ENCODE results near the gene CDKL2.
A peak's percentile ranks its signal among the peaks of the same experiment; 100 is the strongest.
"Not testable (repeated sequence)": the region's sequence is repeated elsewhere in the genome, so short reads cannot be mapped to it uniquely, and the experiment has no call there.

Gene CDKL2

DNA sequence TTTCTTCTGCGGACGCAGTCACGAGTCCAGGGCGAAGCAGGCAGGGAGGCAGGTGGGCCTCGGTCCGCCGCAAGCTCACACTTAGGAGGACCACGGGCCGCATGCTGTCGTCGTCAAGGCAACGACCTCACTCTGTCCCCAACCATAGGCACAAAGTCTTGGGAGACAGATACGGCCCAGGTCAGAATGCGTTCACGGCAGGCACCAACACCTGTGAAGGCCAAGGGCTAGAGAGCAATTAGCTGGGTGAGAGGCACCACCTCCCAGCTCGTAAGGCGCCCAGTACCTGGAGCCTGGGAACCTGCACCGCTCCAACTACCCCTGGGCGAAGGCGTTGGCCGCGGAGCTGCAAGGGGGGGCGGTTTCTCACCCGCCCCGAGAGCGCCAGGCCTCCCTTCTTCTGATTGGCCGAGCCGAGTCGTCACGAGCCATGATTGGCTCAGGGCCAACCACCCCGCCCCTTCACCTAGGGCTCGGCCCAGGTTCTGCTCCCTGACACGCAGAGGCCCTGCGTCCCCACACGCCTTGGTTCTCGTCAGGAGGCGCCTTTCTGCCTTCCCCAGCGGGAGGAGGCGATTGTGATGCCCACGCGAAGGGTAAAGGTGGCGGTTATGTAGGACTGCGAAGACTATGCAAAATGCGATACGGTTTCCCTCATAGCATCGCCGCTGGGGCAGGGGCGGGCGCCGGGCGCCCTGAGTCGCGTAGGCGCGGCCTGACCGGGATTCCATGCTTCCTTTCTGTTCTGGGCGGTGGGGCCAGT, at the start of gene CDKL2:
Gene CDKL2 (minus strand): TSS at position 355 of the 763 bp plus-strand sequence. CDS start 4,540 bp downstream, outside the sequence.
- DNase-seq (ENCODE audit: low spot score), result peak; percentile 94

DNA sequence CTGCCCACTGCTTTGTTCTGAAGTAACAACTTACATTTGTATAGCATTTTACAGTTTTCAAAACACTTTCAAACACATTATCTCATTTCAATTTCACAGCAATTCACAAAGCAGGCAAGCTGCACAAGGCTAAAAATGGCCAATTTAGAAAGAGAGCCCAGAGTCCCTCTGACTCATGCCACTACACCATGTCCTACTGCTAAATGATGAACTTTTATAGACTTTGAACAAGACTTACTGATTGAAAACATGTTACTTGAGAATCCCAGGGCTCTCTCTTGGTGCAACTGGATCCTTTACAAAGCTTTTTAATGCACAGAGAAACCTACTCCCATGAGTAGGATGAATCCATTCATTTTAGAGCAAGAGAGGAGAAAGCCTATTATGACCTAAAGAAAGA, 48.6 kb upstream of the CDKL2 start:
- no peak for DNase-seq (ENCODE audit: low spot score)

DNA sequence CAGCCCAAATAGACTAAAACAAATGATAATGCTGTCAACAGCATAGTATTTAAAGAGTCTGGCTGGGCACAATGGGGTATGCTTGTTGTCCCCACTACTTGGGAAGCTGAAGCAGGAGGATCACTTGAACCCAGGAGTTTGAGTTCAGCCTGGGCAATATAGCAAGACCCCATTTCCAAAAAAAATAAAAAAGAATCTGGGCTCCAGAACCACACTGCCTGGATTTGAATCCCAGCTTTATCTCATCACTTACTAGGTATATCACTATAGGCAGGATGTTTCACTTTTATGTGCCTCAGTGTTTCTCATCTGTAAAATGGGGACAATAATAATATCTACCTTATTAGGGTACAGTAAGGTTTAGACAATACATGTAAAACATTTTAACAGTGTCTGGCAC, 48.1 kb upstream of the CDKL2 start:
- no peak for DNase-seq (ENCODE audit: low spot score)

DNA sequence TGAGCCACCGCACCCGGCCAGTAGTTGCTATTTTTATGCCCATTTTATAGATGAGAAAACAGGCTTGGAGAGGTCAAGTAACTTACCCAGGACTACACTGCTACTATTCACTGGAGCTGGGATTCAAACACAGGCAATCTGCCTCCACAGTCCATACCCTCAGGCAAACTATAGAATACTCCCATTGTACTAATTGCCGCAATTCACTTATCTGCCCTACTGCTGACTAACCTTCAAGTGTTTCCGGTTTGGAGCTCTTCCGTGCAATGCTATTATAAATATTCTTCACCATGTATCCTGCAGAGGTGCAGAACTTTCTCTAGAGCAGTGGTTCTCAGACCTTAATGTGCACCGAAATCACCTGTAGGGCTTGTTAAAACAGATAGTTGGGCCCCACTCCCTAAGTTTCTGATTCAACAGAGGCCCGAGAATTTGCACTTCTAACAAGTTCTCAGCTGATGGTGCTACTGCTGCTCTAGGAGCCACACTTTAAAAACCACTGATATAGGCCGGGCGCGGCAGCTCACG, 44.7 kb upstream of the CDKL2 start:
- no peak for DNase-seq (ENCODE audit: low spot score)

DNA sequence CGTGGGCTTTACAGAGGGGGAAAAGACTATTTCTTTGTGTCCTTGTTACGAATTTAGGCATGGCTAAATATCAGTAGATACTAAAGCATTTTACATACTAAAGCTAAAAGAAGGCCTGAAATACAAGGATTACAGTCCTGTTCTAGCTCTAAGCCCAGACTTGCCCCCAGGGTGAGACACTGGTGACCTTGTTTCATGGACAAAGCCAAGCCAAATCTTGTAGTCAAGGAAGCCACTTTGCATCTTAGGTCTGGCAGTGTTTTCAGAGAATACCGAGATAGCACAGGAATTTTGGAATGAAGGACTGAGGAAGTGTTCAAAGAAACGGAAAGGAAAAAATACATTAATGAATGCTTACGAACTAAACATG, 43.6 kb upstream of the CDKL2 start:
- no peak for DNase-seq (ENCODE audit: low spot score)

DNA sequence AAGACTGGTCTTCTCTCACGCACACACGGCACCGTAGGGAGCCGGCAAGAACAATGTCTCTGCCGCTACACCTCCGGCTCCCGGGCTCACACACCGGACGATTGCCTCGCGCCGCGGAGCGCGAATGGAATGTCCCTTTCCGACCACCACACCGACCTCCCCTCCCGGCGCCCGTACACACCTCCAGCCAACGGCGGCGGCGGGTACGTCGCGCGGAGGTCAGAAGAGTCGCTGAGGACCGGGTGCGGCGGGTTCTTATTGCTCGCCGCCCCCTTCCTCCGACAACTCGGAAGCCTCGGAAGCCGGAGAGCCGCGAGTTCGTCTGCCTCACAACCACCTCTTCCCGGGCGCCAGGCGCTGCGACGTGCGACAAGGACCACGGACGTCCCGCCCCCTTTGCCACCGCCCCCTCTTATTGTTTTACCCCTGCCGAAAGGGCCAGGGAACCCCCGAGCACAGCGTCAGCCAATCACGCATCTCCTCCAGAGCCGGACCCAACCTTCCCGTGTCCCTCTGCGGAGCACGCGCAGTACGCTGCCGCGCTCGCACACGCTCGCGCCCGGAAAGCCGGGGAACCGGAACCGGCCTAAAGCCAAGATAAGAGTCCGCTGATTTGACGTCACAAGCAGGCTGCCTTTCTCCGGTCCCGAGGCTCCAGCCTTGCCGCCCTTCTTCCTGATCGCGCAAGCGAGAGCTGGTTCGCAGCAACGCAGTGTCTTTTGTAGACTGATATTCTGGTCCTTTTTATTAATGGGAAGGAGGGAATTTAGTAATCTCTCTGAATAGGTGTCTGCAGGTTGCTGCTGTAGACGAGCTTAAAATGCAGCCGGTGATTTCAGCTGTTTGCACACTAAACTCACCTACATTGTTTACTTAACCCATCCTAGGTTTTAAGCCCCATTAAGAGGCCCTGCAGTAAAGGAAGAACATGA, 43.0 kb upstream of the CDKL2 start, which contains the start of gene G3BP2:
Gene G3BP2 (minus strand): TSS at position 385 of the 932 bp plus-strand sequence. CDS start 11,386 bp downstream, outside the sequence.
- peak; percentile 98 for DNase-seq (ENCODE audit: low spot score)

DNA sequence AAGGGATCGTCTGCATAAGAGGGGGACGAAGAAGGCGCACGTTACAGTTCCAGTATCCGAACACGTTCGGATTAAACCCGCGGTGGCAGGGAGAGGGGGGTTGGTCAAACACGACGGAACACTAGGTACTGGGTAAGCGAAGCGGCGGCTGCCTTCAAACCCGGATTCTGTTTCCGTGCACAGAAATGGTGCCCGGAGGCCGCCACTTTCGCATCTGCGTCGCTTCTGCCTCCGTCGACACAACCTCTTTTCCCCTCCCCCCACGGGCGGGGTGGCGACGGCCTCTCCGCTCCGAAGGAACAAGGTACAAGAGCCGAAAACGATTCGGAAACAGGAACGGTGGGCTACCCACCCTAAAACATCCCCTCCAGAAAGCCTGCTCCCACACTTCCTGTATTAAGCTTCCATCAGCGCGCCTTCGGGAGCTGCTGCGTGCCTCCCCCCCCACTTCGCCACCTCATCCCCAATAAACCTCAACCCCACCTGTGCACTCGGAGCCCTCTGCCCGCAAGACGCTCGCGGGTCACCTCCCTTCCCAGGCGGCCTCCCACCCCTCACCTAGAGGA, 42.2 kb upstream of the CDKL2 start:
- peak; percentile 80 for DNase-seq (ENCODE audit: low spot score)

DNA sequence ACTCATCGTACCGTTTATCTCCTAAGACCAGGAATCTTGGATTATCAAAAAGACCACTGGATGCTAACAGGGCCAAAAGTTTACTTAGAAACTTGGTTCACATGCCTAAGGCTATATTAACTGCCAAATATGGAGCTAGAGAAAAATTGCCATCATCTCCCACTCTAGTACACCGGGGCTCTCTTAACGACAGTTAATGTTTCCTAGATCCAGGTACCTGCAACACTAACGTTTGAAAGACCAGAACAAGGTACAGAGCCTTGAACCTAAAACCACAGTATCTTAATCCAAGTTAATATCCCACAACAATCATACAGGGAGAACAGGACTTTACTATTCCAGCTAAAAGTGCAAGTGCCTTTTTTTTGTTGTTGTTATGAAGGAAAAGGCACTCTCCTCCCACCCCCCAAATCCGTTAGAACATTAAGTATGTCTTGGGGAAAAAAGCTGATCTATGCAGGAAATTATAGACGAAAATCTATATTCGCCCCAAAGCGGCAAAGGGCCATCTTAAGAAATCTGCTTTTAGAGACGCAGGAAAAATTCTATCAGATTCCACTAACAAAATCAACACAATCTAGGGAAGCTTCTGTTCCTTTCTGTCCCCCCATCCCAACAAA, 41.6 kb upstream of the CDKL2 start:
- no peak for DNase-seq (ENCODE audit: low spot score)

DNA sequence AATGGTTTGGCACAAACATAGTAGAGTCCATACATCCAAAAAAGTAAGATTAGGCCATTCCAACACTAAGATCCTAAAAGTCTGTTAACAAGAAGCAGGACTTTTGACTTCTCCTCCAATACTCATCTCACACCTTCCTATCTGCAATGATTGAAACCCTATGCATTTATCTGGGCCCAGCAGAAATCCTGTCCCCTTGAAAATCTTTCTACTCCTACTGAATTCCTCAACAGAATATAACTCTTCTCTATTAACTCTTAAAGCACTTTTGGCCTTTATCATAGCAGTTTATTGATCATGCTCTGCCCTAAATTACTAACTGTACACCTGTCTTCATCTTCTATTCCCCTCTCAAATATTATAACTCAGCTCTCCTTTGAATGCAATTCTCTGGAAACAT, 38.3 kb upstream of the CDKL2 start:
- no peak for DNase-seq (ENCODE audit: low spot score)

DNA sequence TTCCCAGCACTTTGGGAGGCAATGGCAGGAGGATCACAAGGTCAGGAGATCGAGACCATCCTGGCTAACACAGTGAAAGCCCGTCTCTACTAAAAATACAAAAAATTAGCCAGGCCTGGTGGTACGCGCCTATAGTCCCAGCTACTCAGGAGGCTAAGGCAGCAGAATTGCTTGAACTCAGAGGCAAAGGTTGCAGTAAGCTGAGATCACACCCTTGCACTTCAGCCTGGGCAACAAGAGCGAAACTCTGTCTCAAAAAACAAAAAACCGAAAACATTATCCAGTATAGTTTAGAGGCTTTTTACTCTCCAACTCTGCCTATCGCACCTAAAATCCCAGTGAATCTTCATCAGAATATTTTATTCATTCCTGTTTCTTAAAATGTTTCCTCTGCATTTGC, 37.3 kb upstream of the CDKL2 start:
- DNase-seq (ENCODE audit: low spot score), result not testable (repeated sequence)

DNA sequence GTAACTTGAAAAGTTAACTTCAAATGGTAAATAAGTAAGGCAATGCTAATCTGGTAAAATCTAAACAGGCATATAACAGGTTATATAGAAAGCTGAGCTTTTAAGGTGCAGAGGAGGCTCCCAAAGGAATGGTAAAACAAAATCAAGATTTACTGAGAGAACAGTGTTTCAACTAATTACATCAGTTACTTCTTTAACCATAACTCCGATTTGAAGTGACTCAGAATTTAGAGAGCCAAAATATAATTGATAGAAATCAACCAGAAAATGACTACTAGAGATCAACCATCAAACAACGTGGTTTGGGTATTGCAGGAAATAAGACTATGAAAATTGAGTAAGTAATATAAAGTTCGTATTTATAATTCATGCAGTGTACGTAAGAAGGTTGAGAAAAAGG, 36.0 kb upstream of the CDKL2 start:
- no peak for DNase-seq (ENCODE audit: low spot score)

DNA sequence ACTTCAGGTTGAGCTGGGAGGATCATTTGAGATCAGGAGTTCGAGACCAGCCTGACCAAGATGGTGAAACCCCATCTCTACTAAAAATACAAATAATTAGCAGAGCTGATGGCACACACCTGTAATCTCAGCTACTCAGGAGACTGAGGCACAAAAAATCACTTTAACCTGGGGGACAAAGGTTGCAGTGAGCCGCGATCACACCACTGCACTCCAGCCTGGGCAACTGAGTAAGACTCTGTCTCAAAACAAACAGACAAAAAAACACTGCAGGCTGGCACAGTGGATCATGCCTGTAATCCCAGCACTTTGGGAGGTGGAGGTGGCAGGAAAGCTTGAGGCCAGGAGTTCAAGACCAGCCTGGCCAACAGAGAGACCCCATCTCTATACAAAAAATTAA, 34.3 kb upstream of the CDKL2 start:
- not testable (repeated sequence) for DNase-seq (ENCODE audit: low spot score)

DNA sequence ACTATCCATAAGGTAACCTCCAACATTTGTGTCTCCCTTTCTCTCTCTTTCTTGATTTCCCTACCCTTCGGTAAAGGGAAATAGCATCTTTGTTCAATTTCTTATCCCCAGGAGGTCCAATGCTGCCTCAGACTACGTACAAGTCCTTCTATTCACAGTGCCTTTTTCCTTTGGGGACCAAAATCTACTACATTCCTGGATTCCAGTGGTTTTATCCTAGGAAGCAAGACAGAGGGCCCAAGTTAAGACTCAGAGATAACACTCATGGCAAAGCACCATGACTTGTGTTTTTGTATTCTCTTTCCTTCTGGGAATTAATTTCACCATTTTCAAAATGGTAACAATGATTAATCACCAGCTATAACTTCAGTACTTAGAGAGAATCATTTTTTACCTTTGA, 32.3 kb upstream of the CDKL2 start:
- DNase-seq (ENCODE audit: low spot score), result no peak

DNA sequence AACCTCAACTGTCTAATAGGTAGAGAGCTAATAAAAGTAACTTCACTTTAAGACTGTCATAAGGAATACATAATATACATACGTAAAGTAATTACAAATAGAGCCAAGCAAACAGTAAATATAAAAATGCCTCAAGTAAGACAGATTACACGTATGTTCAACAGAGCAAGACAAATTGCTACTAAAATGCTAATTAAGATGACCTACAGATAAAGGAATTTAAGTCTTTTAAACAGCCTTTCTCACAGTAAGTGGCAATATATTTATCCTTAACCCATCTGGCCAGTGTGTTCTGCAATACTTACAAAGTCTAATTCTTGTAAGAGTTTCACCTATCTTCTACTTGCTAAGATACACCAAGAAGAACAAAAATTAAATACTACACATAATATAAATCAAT, 30.2 kb upstream of the CDKL2 start:
- no peak for DNase-seq (ENCODE audit: low spot score)

DNA sequence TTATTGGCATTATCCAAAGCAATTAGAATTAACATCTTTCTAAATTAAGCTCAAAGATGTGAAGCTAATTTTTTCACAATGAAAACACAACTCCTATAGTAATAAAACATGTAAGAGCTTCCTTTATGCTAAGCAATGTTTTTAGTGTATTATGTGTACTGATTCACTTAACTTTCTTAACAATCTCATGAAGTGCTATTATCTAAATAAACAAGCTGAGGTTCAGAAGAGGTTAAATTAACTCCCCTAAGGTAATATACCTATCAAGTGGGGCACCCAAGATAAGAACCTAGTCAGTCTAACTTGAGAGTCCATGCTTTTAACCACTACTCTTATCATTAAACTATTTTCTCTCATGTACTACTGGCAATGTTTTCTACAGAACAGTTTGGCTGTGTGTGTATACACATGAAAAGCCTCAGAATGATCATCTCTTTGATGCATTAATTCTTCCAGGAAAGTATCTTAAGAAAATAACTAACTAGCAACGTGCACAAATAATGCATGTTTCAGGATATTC, 29.2 kb upstream of the CDKL2 start:
- no peak for DNase-seq (ENCODE audit: low spot score)

DNA sequence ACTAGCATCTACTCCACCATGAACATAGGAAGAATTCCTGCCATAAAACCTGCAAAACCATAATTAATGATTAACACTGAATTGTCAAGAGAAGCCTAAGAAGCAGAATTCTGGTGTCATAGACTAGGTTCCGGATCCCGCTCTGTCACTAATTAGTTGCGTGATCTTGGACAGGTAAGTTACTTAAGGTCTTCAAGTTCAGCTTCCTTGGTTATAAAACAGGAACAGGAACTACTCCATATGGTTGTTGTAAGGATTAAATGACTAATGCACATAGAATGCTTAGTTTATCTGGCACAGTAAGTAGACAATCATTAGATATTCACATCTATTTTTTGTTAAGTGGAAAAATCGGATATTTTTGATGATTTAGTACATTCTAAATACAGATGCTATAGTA, 28.5 kb upstream of the CDKL2 start:
- no peak for DNase-seq (ENCODE audit: low spot score)

DNA sequence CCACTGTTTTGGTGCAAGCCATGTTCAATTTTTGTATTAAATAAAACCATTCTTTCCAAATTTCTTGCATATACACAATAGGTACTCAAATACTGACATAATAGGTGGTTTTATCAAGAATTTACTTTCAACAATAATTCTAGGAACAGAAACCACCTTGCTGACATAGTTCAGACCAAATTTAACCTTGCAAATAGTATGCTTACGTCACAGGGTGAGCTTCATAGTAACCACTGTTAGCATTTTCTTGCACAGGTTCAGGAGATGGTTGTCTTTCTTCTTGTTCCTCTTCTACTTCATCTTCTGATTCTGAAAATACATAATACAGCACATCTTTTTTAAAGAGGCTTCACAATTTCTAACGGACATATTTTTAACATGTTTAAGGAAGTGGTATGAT, 25.2 kb upstream of the CDKL2 start:
- DNase-seq (ENCODE audit: low spot score), result peak; percentile 76

DNA sequence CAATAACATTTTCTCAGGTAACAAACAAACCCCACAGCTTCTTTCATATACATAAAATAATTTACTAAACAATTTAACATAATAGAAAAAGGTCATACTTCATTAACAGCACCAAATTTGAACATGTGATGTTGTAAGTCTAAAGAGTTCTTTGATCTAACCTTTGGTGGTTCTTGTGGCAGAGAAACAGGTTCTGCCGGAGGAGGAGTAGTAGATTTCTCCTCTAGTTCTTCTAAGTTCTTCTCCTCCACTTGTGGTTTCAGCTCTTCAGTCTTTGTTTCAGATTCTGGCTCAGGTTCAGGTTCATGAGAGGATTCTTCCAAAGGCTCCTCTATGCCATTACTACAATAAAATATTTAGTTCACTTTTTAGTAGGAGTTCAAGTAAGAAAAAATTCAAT, 24.6 kb upstream of the CDKL2 start:
- peak; percentile 43 for DNase-seq (ENCODE audit: low spot score)

DNA sequence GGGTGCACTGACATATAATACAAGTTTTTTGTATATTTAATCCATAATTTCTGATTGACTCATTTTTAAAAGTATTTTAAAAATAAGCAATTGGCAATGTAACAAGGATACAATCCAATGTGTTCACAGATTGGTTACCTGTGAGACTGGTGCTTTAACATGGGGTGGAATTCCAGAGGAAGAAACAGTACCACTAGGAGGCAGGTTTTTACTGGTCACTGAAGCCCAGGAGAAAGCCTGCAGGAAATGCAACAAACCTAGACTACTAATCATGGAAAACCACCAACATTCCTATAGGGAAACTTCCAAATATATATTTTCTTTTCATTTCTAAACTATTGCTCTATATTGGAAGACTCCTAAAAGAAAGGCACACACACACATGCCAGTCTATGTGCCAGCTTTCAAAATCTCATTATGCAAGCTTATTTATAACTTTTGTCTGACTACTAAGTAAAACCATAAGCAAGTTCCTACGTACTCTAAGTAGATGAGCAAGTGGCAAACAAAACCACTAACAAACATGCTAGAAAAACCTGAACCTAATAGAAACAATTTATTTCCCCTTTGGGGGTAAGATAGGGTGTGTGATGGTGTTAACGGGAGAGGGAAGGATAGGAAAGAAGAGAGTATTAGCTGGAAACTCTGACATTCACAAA, 23.6 kb upstream of the CDKL2 start:
- DNase-seq (ENCODE audit: low spot score), result no peak

DNA sequence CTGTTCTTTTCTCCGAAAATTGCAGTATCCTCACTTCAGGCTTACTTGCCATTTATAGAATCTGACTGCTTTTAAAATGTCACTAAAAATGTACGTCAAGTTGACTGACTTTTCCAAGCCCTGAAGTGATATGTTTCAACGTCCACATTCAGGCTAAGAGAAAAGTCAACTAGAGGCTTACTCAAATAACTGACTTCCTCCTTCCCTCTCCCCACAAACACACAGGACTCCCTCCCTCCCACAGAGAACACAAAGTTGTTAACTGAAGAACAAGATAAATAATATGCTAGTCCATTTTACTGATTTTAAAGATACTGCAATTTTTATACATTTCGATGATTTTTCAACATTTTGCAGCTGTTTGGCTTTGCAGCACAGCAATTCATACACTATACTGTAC, 13.8 kb upstream of the CDKL2 start:
- DNase-seq (ENCODE audit: low spot score), result no peak

DNA sequence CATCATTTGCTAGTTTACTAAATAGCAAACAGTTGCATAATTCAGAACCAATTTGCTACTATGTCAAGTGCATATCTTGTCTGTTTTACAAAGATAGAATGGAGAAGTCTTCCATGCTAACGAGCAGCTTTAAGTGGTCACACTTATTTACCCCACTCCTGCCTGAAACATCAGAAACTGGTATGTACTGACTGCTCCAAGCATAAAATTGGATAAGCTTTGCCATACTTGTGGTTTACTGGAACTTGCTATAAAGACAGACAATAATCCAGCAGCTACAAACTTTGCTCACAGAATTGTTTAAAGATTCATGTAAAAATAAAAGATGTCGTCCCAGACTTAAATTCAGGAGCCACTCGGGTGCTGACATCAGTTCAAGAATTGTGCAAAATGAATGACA, 13.3 kb upstream of the CDKL2 start:
- no peak for DNase-seq (ENCODE audit: low spot score)
